Glomerular endothelial cell (primary cell): Measurements from ENCODE around the gene ZNF600. TPM values are rescaled to one million over a fixed set of nuclear protein-coding genes. Genes with fewer than 3 reads are reported as not detected.

Source experiments
- total RNA-seq: library from RNA; depleted of rRNA; stranded (reverse); fragments of >200 nt; gene quantifications from 2 replicates; pipeline ENCODE4 v1.2.3, GENCODE V29; 2015

Gene ZNF600
- total RNA-seq, 1 donor from 2014 or later, result 1.8 TPM

Other genes with a start within 250 kb of the ZNF600 start
- 6.9 and 9.8 TPM in 2 replicates for gene ZNF701, start 216.5 kb downstream of the ZNF600 start, total RNA-seq
- gene ZNF83, start 148.4 kb downstream of the ZNF600 start, total RNA-seq, result 31.3 and 58.7 TPM in 2 replicates
- gene ZNF611, start 51.7 kb downstream of the ZNF600 start, total RNA-seq, result 9.5 and 12.8 TPM in 2 replicates
- gene ZNF28, start 34.8 kb upstream of the ZNF600 start, total RNA-seq, result 14.5 and 14.6 TPM in 2 replicates
- 14.2 and 19.4 TPM in 2 replicates for gene ZNF468, start 70.8 kb upstream of the ZNF600 start, total RNA-seq
- 8.3 and 13.7 TPM in 2 replicates for gene ZNF320, start 110.8 kb upstream of the ZNF600 start, total RNA-seq
- 2.1 and 2.4 TPM in 2 replicates for gene ZNF888, start 136.6 kb upstream of the ZNF600 start, total RNA-seq
- 3.0 and 8.4 TPM in 2 replicates for gene ZNF816, start 176.1 kb upstream of the ZNF600 start, total RNA-seq
- not detected in 2 replicates for gene ERVV-1, start 227.1 kb upstream of the ZNF600 start, total RNA-seq